GM19452 (cell line): ENCODE data around the gene SERINC3.

Experiments used
- ATAC-seq: cut with Tn5 transposase; IDR thresholded peaks from one replicate; pipeline ENCODE4 v1.9.1; 2021; ENCODE audit not compliant: unreplicated experiment

SERINC3 gene

DNA sequence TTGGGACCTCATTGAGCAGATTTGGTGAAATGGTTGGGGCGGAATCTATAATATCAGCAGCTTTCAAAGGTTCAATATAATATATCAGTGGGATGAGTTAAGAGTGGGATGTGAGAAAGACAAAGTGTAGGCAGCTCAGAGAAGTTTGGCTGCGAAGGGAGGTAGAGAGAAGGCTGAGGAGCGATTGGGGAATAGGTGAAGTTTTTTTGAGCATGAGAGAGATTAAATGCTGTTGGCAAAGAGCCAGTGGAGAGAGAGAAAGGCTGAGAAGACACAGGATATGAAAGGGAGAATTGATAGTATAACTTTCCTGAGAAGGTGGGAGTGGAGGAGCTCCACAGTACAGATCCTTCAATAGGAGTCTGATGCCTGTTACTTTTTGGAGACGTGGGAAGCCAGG, 12.1 kb upstream of the SERINC3 start:
- ATAC-seq = no peak

DNA sequence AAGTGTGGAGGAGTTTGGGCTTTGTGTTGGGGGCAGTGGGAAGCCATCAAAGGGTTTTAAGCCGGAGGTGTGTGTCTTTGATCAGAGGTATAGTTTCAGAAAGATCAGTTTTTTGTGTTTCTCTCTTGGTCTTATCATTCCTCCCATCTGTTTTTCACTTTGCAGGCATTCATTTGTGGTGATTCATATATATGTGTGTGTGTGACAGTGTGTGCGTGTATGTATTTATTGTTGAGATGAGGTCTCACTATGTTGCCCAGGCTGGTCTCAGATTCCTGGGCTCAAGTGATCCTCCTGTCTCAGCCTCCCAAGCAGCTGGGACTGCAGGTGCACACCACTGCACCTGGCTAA, 11.1 kb upstream of the SERINC3 start:
- no peak for ATAC-seq

DNA sequence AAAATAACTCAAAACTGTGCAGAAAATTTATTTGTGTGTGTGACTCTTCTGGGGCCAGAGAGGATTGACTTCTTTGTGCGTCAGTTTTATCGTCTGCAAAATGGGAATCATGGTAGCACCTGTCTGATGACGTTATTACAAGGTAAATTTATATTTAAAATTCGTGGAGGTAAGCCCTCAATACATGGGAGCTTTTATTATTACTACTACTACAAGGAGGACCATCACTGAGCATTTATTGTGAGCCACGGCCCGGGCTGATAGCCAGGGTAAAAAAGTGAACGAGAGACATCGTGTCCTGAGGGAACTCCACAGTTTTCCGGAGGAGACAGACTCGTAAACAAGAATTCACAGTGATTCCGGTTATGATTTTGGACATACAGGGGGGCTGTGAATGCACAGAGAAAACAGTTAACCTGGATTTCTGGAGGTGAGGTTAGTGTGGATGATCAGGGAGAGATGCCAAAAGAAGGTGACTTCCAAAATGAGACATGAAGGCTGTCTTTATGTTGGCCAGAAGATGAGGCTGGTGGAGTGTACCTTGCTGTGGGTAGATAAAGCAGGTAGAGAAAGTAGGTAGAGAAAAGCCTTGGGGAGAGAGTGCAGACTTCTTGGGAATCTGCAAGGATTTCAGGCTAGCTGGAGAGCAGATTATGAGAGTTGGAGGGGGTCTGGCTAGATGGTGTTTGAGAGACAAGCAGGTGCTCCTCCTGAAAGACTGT, 10.6 kb upstream of the SERINC3 start:
- ATAC-seq = no peak

DNA sequence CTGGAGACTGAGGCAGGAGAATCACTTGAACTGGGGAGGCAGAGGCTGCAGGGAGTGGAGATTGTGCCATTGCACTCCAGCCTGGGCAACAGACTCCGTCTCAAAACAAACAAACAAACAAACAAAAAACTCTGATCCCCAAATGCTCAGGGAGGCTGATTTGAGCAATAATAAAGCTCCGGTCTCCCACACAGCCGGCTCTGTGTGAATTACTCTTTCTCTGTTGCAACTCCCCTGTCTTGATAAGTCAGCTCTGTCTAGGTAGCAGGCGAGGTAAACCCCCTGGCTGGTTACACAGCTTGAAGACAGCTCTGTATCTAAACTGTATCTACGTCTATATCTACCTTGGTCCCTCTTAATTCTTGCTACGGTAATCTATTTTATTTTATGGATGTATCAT, 6.4 kb upstream of the SERINC3 start:
- no peak for ATAC-seq

DNA sequence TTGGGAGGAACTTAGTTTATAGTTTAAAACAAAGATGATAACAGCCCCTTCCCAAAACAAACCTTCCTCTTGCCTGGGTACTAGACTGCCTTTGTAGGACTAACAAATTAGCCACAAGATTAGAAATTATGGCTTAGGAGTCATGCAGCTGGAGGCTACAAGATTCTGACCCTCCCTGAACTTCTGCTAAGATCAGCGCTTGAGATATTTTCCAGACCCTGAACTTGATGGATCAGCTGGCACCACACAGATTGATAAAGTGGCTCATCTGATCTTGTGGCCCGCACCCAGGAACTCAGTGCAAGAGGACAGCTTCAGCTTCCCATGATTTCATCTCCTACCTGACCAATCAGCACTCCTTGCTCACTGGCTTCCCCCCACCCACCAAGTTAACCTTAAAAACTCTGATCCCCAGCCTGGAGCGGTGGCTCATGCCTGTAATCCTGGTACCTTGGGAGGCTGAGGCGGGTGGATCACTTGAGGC, 5.9 kb upstream of the SERINC3 start:
- ATAC-seq = no peak

DNA sequence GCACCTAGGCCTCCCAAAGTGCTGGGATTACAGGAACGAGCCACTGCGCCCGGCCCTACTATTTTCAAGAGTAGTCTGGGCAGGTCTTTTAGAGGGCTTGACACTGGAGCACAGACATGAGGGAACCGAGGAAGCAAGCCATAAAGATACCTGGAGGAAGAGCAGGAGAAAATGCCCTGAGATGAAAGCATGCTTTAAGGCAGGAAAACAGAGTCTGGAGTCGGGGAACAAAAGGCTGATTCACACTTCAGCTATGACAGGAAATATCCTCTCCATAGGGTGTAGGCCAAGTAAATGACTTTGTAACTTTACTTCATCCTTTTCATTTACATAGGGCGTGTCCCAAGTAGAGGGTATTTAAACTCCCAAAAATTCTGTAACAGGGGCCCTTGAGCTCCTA, 4.3 kb upstream of the SERINC3 start:
- ATAC-seq = no peak

DNA sequence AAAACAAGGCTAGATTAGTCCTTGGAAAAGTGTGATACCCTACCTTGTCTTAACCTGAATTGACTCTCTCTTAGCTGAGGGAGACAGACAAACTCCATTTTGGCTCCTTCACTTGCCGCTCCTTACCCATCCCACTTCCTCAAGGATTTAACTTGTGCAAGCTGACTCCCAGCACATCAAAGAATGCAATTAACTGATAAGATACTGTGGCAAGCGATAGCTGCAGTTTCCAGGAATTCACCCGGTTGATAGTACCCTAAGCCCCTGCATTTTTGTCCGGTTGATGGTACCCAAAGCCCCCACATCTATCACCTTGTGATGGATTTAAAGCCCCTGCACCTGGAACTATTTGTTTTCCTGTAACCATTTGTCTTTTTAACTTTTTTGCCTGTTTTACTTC, 1.9 kb upstream of the SERINC3 start:
- ATAC-seq = no peak

DNA sequence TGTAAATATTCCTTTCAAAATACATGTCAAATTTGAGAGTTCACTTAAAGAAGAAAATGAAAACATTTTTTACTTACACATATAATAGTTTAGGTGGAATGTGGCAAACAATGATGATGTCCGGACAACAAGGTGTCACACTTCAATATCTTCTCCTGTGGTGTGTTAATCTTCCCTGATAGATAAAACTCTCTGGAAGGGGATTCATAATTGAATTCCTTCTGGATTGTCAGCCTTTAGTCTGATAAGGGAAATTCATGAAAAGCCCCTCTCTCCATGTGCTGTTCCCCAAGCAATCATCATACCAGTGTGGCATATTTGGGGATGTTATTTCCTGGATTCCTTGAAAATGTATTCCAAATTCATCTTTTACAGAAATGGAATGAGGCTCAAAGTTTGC, 971 bp upstream of the SERINC3 start:
- ATAC-seq = no peak

DNA sequence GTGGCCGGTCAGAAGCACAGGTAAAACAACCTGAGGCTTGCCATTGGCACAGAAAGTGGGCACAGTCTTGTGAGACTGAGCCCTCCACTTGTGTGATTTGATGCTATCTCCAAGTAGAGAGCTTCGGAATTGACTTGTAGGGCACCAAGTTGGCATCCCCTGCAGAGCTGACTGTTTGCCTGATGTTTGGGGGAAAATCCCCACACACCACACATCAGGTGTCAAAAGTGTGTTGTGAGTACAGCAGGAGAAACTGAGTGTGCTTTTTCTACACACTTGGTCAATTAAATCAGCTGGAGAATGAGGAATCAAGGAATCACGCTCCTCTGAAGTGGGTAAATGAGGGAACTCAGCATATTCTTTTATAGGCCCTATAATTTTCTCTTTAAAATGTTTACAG, 989 bp downstream of the SERINC3 start:
- ATAC-seq = no peak

DNA sequence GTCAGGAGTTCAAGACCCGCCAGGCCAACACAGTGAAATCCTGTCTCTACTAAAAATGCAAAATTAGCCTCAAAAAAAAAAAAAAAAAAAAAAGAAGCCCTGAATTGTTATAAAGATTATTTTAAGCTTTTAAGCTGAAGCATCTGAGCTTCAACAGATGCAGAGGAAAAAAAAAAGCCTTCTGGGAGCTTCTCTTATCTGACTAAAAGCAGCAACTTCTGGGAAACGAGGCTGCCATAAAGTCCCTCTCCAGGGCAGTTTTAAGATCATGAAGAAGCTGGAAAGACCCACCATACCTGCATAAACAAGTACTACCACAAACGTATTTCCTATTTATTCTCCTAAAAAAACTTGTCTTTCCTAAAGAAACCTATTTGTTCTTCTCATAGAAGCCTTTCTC, 3.6 kb downstream of the SERINC3 start:
- no peak for ATAC-seq

DNA sequence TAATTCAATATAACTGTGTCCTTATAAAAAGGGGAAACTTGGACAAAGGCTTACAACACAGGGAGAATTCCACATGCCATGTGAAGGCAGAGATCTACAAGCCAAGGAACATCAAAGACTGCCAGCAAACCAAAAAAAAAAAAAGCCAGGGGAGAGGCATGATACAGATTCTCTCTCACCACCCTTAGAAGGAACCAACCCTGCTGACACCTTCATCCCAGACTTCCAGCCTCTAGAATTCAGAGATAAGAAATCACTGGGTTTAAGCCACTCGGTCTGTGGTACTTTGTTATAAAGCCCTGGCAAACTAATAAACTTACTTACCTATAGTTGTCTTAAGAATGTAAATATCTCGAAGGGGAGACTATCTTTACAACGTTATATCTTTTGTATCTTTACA, 4.4 kb downstream of the SERINC3 start:
- ATAC-seq = no peak

DNA sequence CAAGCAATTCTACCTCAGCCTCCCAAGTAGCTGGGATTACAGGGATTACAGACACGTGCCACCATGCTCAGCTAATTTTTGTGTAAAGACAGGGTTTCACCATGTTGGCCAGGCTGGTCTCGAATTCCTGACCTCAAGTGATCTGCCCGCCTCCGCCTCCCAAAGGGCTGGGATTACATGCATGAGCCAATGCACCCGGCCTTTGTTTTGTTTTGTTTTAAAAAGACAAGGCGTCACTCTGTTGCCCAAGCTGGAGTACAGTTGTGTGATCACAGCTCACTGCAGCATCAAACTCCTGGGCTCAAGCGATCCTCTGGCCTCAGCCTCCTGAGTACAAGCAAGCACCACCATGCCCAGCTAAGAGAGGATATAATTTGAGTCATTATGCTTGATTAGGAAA, 5.4 kb downstream of the SERINC3 start:
- ATAC-seq = no peak

DNA sequence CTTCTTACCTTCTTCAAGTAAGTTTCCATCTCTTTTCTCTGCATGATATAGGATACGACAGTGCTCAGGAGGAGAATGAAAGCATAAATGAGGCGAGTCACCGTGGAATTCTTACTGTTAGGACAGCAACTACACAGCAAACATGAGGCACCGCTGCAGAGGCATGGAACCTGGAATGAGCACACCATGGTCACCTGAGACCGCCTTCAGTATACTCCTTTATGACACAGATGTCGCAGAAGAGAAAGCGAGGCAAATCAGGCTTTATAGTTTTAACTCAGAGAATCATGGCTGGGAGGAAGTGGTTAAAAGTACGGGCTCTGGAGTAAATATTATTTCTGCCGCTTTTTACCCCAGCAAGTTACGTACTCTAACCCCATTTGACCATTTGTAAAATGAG, 8.0 kb downstream of the SERINC3 start:
- no peak for ATAC-seq

DNA sequence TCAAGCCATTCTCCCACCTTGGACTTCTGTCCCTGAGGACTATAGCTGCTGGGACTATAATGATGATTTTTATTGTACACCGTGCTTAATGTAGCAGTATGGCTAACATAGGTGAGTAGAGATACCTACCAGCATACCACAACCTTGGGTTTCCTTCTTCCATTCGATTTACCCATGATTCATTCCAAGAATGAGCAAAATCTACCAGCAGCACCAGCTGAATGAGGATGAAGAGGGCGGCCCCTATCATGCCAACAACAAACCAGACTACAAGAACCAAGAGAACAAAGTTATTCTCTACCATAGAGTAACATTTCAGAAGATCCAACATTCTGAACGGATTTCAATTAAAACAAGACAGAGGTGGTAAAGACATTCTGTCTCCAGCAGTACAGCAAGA, 12.1 kb downstream of the SERINC3 start:
- ATAC-seq = no peak

DNA sequence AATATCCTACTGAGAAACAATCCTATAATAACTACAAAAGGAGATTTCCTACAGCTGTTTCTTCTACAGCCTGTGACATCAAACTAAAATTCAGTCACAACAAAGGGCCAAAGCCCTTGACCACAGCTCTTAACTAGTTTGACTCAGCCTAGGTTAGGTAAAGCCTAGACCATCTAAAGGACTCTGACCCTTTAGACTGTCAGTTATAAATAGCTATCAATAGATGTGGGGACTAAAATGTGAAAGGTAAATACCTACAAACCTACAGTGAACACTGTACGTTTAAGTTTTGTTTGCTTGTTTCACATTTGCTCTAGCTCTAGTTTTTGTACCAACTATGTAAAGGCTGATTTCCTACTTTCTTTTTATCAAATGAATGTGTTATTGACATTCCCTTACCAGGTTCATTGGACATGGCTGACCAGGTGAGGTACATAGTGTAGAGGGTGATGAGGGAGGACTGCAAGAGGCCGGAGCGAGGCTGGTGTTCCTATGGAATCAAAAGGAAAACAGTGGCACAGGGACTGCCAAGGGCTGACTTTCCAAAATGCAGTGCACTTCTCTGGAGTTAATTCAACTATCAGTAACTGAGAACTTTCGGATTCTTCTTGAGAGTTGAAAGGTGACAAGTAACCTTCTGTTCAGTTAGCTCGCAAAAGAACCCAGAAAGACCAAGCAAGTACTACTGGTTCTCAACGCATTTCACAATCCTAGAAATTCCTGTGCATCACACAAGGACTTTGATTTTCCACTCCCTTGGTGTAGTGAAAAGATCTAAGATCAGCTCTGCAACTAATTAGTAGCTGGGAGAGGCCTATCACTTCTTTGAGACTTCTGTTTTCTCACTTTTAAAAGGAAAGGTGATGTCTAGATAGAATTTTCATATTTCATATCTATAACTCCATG, 17.2 kb downstream of the SERINC3 start:
- no peak for ATAC-seq

DNA sequence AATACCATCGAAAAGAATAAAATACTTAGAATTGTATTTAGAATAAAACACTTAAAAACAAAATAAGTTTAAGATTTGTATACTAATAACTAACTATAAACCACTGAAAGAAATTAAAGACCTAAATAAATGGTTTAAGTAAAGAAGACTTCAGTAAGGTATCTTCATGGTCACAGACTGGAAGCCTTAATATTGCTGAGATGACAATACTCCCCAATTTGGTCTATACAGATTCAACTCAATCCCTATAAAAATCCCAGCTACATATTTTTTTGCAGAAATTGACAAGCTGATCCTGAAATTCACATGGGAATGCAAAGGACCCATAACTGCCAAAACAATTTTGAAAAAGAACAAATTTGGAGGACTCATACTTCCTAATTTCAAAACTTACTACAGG, 18.9 kb downstream of the SERINC3 start:
- ATAC-seq = no peak

DNA sequence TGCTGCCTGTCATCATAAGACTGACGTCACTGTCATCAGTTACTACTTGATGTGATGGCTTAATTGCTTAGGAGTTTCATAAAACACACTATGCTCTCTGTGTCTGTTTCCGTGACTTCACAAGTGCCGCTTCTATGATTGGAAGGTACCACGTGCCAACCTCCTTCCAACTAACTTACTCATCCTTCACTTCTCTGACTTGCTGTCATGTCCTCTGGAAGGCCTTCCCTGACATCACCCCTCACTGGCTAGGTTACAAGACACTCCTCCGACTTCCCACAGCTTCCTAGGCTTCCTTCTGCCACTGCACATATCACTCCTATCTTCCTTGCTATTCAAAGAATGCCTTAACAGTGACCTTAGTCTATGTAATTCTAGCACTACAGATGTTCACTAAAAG, 20.4 kb downstream of the SERINC3 start:
- no peak for ATAC-seq

DNA sequence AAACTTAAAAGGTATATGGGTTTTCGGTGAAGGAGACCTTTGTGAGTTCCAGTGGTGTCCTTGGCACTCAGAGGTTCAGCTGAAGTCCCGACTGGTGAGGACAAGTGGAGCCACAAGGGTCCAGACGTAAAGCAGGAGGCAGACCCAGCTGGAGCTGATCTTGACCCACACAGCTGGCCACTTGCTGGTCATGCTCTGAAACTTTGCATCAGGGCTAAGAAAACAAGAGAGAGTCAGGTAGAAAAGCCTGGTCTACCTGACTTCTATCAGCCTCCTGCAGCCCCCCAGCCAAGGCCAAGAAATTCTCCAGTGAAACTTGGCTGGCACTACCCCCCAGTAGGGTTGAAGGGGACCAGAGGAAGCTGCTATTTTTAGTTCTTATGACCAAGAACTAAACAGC, 21.6 kb downstream of the SERINC3 start:
- no peak for ATAC-seq

DNA sequence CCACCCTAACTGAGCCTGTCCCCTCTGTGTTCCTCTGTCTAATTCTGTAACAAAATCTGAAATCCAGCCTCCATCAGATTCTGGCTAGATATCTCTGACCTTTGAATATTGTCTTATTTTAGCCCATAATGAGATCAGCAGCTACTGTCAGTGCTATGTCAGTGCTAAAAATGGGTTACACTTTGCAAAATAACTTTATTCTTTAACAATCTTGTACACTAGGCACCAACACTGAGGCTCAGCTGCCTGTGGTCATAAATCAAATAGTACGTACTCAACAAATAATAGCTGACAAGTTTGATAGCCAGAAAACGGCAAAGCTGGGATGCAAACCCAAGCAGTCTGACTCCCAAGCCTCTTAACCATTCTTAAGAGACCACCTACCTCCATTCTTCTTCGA, 24.1 kb downstream of the SERINC3 start:
- no peak for ATAC-seq

DNA sequence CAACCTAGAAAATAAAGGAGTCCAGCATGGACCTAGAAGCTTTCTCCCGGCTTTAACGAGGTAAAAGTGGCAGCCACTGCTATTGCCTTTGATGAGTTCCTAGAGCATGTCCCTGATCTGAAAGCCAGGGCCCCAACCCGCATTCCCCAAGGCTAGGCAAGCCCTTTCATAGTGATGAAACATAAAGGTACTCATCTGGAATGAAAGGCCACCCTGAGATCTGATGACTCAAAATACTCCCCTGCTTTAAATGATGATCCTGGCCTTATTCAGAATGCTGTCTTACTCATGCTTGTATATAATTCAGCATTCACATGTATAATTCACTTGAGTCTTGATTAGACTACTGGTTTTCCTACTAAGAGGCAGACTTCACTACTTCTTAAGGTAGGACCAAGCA, 24.9 kb downstream of the SERINC3 start:
- ATAC-seq = no peak

DNA sequence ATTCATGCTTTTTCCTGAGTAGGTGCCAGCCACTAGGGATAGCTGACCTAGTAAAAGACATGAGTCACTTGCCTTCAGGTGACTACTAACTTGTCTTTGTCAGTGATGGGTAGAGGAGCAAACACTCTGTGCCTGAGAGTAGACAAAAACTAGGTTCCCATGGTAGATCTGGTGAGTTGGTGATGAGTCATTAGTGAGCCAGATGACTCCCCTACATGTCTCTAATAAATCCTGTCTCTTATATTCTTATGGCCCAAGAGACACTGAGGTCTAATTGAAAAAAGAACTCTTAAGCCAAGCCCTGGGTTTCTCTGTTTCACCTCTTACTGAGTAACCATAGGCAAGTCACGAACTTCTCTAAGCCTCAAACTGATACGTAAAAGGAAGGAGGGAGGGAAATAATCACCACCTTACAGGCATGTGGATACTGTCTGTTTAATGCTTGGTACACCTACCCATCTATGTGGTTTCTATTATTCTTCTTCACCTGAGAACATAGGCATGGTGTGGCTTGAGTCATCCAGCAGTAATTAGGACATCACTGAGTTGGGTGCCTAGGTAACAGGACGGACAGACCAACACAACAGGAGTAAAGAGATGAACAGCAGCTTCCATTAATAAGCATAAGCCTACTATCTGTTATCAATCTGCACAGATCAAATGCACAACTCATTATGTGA, 25.9 kb downstream of the SERINC3 start:
- ATAC-seq = no peak

DNA sequence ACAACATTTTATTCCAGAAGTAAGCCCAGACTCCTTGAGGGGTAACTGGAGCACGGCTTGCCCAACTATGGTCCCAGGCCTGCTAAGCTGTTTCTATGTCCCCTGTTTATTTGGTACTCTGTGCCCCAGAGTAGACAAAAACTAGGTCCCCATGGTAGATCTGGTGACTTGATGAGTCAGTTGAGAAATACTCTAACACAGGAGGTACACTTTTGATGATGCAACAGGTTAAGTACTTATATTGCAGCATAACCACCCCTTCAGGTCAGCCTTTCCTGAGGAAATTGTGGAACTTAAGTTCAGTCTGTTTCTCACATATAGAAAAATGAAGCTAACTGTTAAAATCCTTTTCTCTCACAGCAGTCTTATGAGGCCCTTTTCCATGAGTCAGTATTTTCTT, 26.6 kb downstream of the SERINC3 start:
- no peak for ATAC-seq
